GM12875 (cell line): ENCODE measurements around the gene FBXL14.

Experiments used
- H3K4me3 ChIP-seq: one replicate; pipeline ENCODE4 v1.5.1; 2011; ENCODE audit warnings: low read depth, low read length, control low read depth
- CTCF ChIP-seq: IDR thresholded peaks from 2 replicates; pipeline ENCODE4 v1.5.1; 2011; ENCODE audit warnings: low read depth, mild to moderate bottlenecking, control low read depth, inconsistent platforms, low read length, moderate library complexity, borderline replicate concordance; ENCODE audit not compliant: insufficient read depth

Gene FBXL14

GRCh38 chr12:1528791-1529190 lies 65.6 kb downstream of the FBXL14 start:
- H3K4me3 ChIP-seq: no peak overlapping the region
- TF ChIP-seq CTCF: no peak

GRCh38 chr12:1527789-1528188 lies 66.6 kb downstream of the FBXL14 start:
- H3K4me3 ChIP-seq: no peak overlapping the region
- no peak for TF ChIP-seq CTCF

GRCh38 chr12:1525858-1526257 lies 68.5 kb downstream of the FBXL14 start:
- no peak for TF ChIP-seq CTCF

GRCh38 chr12:1523558-1524050 lies 70.8 kb downstream of the FBXL14 start:
- no peak overlapping the region for H3K4me3 ChIP-seq
- no peak for TF ChIP-seq CTCF

More at GRCh38 chr12:1525858-1526257, 68.5 kb downstream of the FBXL14 start:
- H3K4me3 ChIP-seq: no peak overlapping the region

GRCh38 chr12:1523046-1523445 lies 71.3 kb downstream of the FBXL14 start:
- no peak for TF ChIP-seq CTCF
- no peak overlapping the region for H3K4me3 ChIP-seq

GRCh38 chr12:1519642-1520041 lies 74.7 kb downstream of the FBXL14 start:
- TF ChIP-seq CTCF: no peak
- no peak overlapping the region for H3K4me3 ChIP-seq

GRCh38 chr12:1518591-1519516 lies 75.5 kb downstream of the FBXL14 start:
- no peak for TF ChIP-seq CTCF
- H3K4me3 ChIP-seq: no peak overlapping the region
